K562 (cell line): ENCODE measurements around the gene PNKD. TPM values are rescaled to one million over a fixed set of nuclear protein-coding genes. Genes with fewer than 3 reads are reported as not detected.
A peak's percentile ranks its signal among the peaks of the same experiment; 100 is the strongest.

ENCODE experiments used
- BRD4 ChIP-seq: fragments of 200-600 bp; sonication (generic); IDR thresholded peaks from 2 replicates; pipeline ENCODE4 v1.6.1; 2017; ENCODE audit warnings: inconsistent platforms
- CBX1 ChIP-seq: sonication (generic); IDR thresholded peaks from 2 replicates; pipeline ENCODE4 v1.6.1; 2016; ENCODE audit warnings: antibody characterized with exemption, low read depth, mild to moderate bottlenecking
- EP400 ChIP-seq: fragments of 450-650 bp; IDR thresholded peaks from 2 replicates; pipeline ENCODE4 v1.6.1; 2017; ENCODE audit warnings: antibody characterized with exemption, mild to moderate bottlenecking, moderate library complexity
- ETS2 ChIP-seq: IDR thresholded peaks from 2 replicates; pipeline ENCODE4 v1.6.1; 2016; ENCODE audit warnings: borderline replicate concordance, missing genetic modification characterization, mild to moderate bottlenecking, moderate library complexity, missing compliant biosample characterization; ENCODE audit not compliant: poor library complexity, severe bottlenecking
- FOXA3 ChIP-seq, 2 experiments: fragments of 450-650 bp in 1 of 2; sonication (generic) in 1 of 2; formaldehyde crosslinking; IDR thresholded peaks in 1 of 2; conservative IDR thresholded peaks in 1 of 2; 2 replicates each; pipeline versions ENCODE4 v1.4.0 to v1.8.0; 2020 to 2022; ENCODE audit warnings: mild to moderate bottlenecking in 2 of 2, missing genetic modification reagents in 1 of 2
- HDAC1 ChIP-seq, 2 experiments: fragments of 450-650 bp; IDR thresholded peaks; 2 replicates each; pipeline ENCODE4 v1.6.1; 2016 to 2017; ENCODE audit warnings: inconsistent platforms in 1 of 2, mild to moderate bottlenecking in 1 of 2, moderate library complexity in 1 of 2
- KAT2B ChIP-seq: IDR thresholded peaks from one replicate; pipeline ENCODE4 v1.6.1; 2012; ENCODE audit warnings: low read depth, mild to moderate bottlenecking, control low read depth, inconsistent platforms, low read length, moderate library complexity
- LARP7 ChIP-seq: fragments of 450-650 bp; IDR thresholded peaks from 2 replicates; pipeline ENCODE4 v1.6.1; 2016
- MAZ ChIP-seq, 2 experiments: fragments of 450-650 bp in 1 of 2; sonication (generic) in 1 of 2; formaldehyde crosslinking; IDR thresholded peaks in 1 of 2; conservative IDR thresholded peaks in 1 of 2; 2 replicates each; pipeline versions ENCODE4 v1.4.0 to v1.5.0; 2020; ENCODE audit warnings: mild to moderate bottlenecking in 1 of 2, missing genetic modification reagents in 1 of 2
- MBD2 ChIP-seq: sonication (generic); IDR thresholded peaks from 2 replicates; pipeline ENCODE4 v1.6.1; 2016; ENCODE audit warnings: low read depth, borderline replicate concordance
- NBN ChIP-seq: fragments of 450-650 bp; IDR thresholded peaks from 2 replicates; pipeline ENCODE4 v1.6.1; 2016; ENCODE audit warnings: low read depth, mild to moderate bottlenecking
- PHF8 ChIP-seq: fragments of 200-600 bp; sonication (generic); IDR thresholded peaks from 2 replicates; pipeline ENCODE4 v1.6.1; 2012; ENCODE audit warnings: mixed run types, mild to moderate bottlenecking, inconsistent platforms, low read length, moderate library complexity, borderline replicate concordance
- RBM25 ChIP-seq: fragments of 200-400 bp; formaldehyde crosslinking; IDR thresholded peaks from 2 replicates; pipeline ENCODE4 v1.6.1; 2018; ENCODE audit warnings: low read length, low read depth, moderate library complexity; ENCODE audit not compliant: severe bottlenecking
- SMARCA5 ChIP-seq: fragments of 450-650 bp; IDR thresholded peaks from 2 replicates; pipeline ENCODE4 v1.6.1; 2016
- TAF9B ChIP-seq: fragments of 450-650 bp; IDR thresholded peaks from 2 replicates; pipeline ENCODE4 v1.6.1; 2018; ENCODE audit warnings: mild to moderate bottlenecking; ENCODE audit not compliant: partially characterized antibody
- XRCC5 ChIP-seq: fragments of 200-400 bp; formaldehyde crosslinking; IDR thresholded peaks from 2 replicates; pipeline ENCODE4 v1.6.1; 2017; ENCODE audit warnings: low read depth, mild to moderate bottlenecking, low read length
- ZFP1 ChIP-seq: fragments of 450-650 bp; formaldehyde crosslinking; IDR thresholded peaks from 2 replicates; pipeline ENCODE4 v1.4.0; 2020; ENCODE audit warnings: mild to moderate bottlenecking, mixed read lengths
- ZFPM2 ChIP-seq: fragments of 250-450 bp; sonication (Bioruptor Pico); IDR thresholded peaks from 2 replicates; pipeline ENCODE4 v1.5.1; 2022; ENCODE audit warnings: mild to moderate bottlenecking
- ZKSCAN8 ChIP-seq: fragments of 200-800 bp; sonication (Bioruptor generic); IDR thresholded peaks from 2 replicates; pipeline ENCODE4 v1.6.1; 2016; ENCODE audit warnings: missing genetic modification characterization, missing compliant biosample characterization
- polyA plus RNA-seq, 8 experiments: library from polyadenylated mRNA; depleted of rRNA in 4 of 8; stranded (reverse) in 5 of 8; unstranded in 3 of 8; fragments of >200 nt; fragmentation: Nextera tagmentation in 2 of 8; fragmentation: Illumina TruSeq in 1 of 8; extraction: Ambion mirVana in 2 of 8; extraction: Trizol in 1 of 8; gene quantifications; 2 replicates each; pipeline versions ENCODE4 v1.2.1 to v1.2.3, GENCODE V29; 2011 to 2014; ENCODE audit warnings: inconsistent platforms in 1 of 8, missing spikeins in 1 of 8
- total RNA-seq, 7 experiments: library from RNA; depleted of rRNA in 6 of 7; stranded (reverse); fragments of >200 nt in 6 of 7; fragmentation: Illumina TruSeq in 2 of 7; extraction: Trizol in 2 of 7; gene quantifications; 2 replicates each; pipeline versions ENCODE4 v1.2.1 to v1.2.3, GENCODE V29; 2011 to 2021; ENCODE audit warnings: low replicate concordance in 1 of 7
- TF ChIP-seq, protein P1 (sequence below), 2 experiments: IDR thresholded peaks in 1 of 2; conservative IDR thresholded peaks in 1 of 2; 2 replicates each; pipeline ENCODE4 v1.6.1; 2016; ENCODE audit warnings: low read depth in 2 of 2, mild to moderate bottlenecking in 1 of 2, missing compliant biosample characterization in 1 of 2, missing genetic modification characterization in 1 of 2, moderate library complexity in 1 of 2
- TF ChIP-seq, protein P2 (sequence below): sonication (generic); formaldehyde crosslinking; IDR thresholded peaks from 2 replicates; pipeline ENCODE4 v1.8.1; 2023; ENCODE audit warnings: mild to moderate bottlenecking, missing genetic modification reagents, moderate library complexity
- TF ChIP-seq, protein P3 (sequence below), 2 experiments: fragments of 450-650 bp in 1 of 2; sonication (generic) in 1 of 2; formaldehyde crosslinking in 1 of 2; IDR thresholded peaks in 1 of 2; conservative IDR thresholded peaks in 1 of 2; 2 replicates each; pipeline versions ENCODE4 v1.6.1 to v1.8.1; 2016 to 2023; ENCODE audit warnings: mild to moderate bottlenecking in 2 of 2, moderate library complexity in 2 of 2, inconsistent platforms in 1 of 2, missing genetic modification reagents in 1 of 2

The PNKD gene
- total and polyA plus RNA-seq, 9 of the 15 experiments (the other 6 are each of a cell fraction or from before 2014, with no cell fraction given), result 26.0 to 105 (median 60.1) TPM

DNA sequence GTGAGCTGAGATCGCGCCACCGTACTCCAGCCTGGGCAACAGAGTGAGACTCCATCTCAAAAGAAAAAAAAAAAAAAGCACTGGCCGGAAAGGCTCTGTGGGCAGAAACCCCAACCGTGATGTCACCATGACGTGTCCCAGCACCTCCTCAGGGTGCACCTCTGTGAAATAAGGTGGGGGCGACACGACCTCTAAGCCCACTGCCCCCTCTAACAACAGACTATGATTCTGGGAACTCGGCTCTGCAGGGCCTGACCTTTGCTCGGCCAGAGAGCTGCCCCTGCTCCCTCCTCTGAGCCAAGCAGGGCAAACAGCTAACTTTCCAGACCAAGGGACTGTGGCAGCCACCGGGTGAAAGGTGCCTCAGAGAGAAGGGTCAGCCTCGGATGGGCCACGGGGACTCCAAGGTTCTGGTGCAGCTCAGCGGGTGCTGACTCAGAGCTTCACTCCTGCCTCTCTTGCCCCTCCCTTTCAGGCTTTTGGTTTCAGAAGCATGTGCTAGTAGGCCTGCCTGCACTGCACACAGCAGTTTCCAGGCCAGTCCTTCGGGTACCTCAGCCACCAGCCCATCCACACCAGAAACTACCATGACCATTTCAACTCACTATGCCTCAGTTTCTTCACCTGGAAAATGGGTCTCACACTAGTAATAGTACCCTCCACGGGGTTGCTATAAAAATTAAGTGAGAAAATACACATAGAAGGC, 13.9 kb downstream of the PNKD start (continued):
- TF ChIP-seq, protein P1, sequence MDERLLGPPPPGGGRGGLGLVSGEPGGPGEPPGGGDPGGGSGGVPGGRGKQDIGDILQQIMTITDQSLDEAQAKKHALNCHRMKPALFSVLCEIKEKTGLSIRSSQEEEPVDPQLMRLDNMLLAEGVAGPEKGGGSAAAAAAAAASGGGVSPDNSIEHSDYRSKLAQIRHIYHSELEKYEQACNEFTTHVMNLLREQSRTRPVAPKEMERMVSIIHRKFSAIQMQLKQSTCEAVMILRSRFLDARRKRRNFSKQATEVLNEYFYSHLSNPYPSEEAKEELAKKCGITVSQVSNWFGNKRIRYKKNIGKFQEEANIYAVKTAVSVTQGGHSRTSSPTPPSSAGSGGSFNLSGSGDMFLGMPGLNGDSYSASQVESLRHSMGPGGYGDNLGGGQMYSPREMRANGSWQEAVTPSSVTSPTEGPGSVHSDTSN (CRISPR knock-in tag; IDR thresholded peaks at IDR 0.05; ENCODE audit: low read depth), result no peak
- TF ChIP-seq, protein P1 (tag; conservative IDR thresholded peaks at IDR 0.05; ENCODE audit: low read depth), result no peak
- TF ChIP-seq PHF8, result no peak
- TF ChIP-seq LARP7, result no peak
- no peak for TF ChIP-seq BRD4
- no peak for TF ChIP-seq ZFPM2
- TF ChIP-seq MBD2, result no peak
- no peak for TF ChIP-seq CBX1
- no peak for TF ChIP-seq KAT2B
- TF ChIP-seq MAZ (CRISPR knock-in tag; conservative IDR thresholded peaks at IDR 0.05 in 1 of 2, IDR thresholded peaks at IDR 0.05 in 1 of 2), result peak; percentile 22 to 86; a peak in 2 of 4 replicates
- TF ChIP-seq ETS2 (tag), result no peak
- TF ChIP-seq EP400, result no peak
- no peak for TF ChIP-seq TAF9B
- no peak for TF ChIP-seq ZFP1 (CRISPR knock-in tag)
- no peak for TF ChIP-seq XRCC5
- TF ChIP-seq FOXA3 (CRISPR knock-in tag; conservative IDR thresholded peaks at IDR 0.05 in 1 of 2, IDR thresholded peaks at IDR 0.05 in 1 of 2), result no peak
- no peak for TF ChIP-seq ZKSCAN8
- TF ChIP-seq HDAC1 (IDR thresholded peaks at IDR 0.05), result 0 out of 4 replicates have a peak, but pooled peaks of 1 of the 2 experiments have one; percentile 50
- peak; percentile 47 for TF ChIP-seq RBM25
- TF ChIP-seq SMARCA5, result no peak
- TF ChIP-seq NBN, result no peak
- TF ChIP-seq, protein P2, sequence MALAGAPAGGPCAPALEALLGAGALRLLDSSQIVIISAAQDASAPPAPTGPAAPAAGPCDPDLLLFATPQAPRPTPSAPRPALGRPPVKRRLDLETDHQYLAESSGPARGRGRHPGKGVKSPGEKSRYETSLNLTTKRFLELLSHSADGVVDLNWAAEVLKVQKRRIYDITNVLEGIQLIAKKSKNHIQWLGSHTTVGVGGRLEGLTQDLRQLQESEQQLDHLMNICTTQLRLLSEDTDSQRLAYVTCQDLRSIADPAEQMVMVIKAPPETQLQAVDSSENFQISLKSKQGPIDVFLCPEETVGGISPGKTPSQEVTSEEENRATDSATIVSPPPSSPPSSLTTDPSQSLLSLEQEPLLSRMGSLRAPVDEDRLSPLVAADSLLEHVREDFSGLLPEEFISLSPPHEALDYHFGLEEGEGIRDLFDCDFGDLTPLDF, result no peak
- TF ChIP-seq, protein P3, sequence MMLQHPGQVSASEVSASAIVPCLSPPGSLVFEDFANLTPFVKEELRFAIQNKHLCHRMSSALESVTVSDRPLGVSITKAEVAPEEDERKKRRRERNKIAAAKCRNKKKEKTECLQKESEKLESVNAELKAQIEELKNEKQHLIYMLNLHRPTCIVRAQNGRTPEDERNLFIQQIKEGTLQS (IDR thresholded peaks at IDR 0.05), result 0 out of 2 replicates have a peak, but pooled peaks have one; percentile 23
- TF ChIP-seq, protein P3 (CRISPR knock-in tag; conservative IDR thresholded peaks at IDR 0.05), result no peak
